ENCODE results near the gene SLC35A2.

GRCh38 chrX:48919360-48919841 is 8.0 kb upstream of the SLC35A2 start:
- TF ChIP-seq, protein P1, sequence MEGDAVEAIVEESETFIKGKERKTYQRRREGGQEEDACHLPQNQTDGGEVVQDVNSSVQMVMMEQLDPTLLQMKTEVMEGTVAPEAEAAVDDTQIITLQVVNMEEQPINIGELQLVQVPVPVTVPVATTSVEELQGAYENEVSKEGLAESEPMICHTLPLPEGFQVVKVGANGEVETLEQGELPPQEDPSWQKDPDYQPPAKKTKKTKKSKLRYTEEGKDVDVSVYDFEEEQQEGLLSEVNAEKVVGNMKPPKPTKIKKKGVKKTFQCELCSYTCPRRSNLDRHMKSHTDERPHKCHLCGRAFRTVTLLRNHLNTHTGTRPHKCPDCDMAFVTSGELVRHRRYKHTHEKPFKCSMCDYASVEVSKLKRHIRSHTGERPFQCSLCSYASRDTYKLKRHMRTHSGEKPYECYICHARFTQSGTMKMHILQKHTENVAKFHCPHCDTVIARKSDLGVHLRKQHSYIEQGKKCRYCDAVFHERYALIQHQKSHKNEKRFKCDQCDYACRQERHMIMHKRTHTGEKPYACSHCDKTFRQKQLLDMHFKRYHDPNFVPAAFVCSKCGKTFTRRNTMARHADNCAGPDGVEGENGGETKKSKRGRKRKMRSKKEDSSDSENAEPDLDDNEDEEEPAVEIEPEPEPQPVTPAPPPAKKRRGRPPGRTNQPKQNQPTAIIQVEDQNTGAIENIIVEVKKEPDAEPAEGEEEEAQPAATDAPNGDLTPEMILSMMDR (IDR thresholded peaks at IDR 0.05; ENCODE audit: borderline replicate concordance, extremely low read depth, low read length, poor library complexity, severe bottlenecking) = no peak
- no peak for TF ChIP-seq EZH2 (IDR thresholded peaks at IDR 0.05; ENCODE audit: borderline replicate concordance, low read depth, low read length, severe bottlenecking)
